Activated CD8-positive, alpha-beta memory T cell treated with anti-CD3 and anti-CD28 coated beads, Interleukin-2, amount 50 U/mL, for 4 hours (primary cell): Measurements from ENCODE around the gene SLC6A2.

Source experiments
- DNase-seq: peaks from one replicate; pipeline ENCODE4 v3.0.0-alpha.2; 2020

The SLC6A2 gene

DNA sequence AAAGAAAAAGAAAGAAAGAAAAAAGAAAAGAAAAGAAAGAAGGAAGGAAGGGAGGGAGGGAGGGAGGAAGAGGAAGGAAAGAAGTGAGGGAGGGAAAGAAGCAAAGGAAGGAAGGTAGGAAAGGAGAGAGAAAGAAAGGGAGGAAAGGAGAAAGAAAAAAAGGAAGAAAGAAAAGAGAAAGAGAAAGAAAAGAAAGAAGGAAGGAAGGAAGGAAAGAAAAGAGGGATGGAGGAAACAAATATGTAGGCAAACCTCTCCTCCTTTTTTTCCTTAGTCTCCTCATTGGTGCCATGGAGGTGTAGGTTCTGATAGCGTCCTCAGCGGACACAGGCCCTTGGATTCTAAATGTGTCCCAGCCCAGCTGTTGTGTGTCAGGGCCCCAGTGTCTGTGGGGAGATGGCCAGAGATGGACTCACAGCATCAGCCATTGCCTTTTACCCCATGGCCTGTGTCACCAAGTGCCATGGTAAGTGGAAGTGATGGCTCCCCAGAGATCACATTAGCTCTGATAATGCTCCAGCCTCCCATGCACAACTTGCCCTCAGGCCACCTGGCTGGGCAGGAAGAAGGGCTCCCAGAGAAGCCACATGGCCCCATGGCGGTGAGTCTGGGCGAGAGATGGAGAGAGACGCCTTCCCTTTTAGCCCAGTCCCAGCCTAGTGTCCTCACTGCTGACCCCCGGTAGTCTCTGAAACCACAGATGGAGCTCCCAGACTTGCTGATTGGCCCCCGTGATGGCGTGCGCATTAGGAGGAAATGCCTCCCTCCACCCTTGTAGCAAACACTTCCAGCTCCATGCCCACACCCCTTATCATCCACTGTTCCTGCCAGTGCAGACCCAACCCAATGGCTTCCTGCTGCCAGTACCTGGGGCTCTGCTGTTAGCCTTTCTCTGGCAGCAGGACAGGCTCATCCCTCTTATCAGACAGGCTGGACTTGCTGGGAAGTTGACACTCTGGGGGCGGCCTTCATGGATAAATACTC, 3.7 kb upstream of the SLC6A2 start:
- no peak for DNase-seq

DNA sequence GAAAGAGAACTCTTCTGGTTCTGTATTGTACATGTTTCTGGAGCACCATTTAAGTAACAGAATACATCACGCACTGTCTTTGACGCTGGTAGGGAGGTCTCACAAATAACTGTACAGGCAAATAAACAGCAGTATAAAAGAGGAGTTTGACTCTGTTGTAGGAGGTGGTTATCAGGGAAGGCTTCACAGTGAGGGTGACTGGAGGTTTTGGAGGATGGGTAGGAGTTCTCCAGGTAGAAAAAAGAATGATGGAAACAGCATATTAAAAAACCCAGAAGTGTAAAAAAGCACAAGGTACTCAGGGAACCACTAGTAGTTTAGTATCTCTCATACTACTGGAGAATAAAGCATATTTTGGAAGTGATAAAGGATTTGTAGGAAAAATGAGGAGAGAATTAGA, 2.7 kb upstream of the SLC6A2 start:
- DNase-seq, result no peak

DNA sequence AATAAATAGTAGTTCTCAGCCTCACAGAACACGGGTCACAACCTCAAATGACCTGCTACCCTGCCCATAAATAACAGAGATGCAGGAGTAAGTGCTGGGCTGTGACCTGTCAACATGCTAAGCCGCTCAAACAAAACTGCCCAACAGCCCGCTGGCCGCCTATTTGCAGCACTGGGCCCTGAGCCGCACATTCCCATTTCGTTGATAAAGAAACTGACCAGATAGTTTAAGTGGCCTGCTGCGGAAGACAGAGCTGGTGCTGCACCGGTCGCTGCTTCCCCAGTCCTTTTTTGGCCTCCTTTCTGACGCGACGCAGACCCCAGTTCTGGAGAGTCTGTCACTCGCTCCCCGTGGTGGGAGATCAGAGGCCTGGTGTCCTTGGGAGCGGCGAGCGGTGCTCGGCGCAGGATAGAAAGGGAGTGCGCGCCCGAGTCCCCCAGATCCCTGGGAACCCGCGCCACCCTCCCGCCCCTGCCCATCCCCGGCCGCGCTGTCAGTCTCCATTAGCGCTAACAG, 349 bp upstream of the SLC6A2 start:
- DNase-seq, result no peak

DNA sequence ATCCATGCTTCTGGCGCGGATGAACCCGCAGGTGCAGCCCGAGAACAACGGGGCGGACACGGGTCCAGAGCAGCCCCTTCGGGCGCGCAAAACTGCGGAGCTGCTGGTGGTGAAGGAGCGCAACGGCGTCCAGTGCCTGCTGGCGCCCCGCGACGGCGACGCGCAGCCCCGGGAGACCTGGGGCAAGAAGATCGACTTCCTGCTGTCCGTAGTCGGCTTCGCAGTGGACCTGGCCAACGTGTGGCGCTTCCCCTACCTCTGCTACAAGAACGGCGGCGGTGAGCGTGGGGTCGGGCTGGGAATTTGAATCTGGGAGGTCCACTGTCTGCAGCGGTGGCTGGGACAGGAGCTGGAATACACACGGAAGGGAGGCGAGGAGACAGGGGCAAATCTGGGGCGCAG, 904 bp downstream of the SLC6A2 start:
- DNase-seq, result no peak

DNA sequence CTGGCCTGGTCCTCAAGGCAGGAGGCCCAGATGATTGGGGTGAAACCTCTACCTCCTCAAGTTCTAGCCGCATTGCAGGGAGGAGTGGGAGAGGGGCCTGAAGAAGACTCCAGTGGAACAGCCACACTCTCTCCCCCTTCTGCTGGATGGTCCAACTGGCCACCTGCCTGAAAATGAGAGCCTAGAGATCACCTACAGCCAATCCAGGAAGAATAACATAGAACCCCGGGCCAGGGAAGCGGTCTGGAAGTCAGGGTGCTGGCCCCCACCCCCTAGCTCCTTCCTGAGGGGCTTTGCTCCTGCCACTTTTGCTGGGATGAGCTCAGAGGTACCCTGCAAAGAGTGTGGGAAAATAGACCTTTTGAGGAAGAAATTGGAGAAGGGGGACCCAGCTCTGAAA, 1.8 kb downstream of the SLC6A2 start:
- DNase-seq, result no peak

DNA sequence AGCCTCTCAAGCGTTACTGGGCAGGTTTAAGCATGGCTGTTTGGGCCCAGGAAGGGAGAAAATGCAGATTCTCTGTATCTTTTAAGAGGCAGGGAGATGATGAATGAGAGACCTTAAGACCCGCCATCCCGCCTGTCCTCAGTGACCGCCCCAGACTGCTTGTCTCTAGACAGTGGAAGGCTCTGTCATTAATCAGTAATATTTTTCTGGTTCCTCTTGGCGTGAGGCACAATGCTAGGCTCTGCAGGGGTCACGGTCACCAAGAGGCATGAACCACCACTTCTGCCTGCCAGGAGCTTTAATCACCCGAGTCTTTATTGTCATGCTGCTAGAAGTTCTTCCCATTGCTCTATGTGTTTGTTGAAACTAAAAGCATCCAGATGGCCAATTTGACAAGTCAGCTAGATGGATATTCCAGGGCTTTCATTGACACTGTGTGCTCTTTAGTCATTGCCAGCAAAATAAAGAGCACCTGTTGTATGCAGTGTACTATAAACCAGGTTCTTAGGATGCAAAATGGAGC, 3.2 kb downstream of the SLC6A2 start:
- DNase-seq, result no peak

DNA sequence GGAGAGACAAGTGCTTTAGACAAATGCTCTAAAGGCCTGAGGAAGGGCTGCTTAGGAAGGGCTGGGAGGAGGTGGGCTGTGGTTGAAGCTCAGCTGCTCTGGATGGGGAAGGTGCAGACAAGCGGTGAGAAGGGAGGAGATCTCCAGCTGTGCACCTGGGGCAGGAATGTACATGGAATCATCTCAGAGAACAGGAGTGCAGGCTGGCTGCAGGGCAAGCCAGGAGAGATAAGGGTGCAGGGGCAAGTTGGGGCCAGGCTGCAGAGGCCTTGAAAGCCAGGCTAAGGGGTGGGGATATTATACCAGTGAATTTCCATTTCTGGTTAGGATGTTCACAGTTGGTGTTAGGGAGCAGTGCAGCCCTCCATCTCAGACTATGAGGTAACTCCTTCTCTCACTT, 4.2 kb downstream of the SLC6A2 start:
- DNase-seq, result no peak

DNA sequence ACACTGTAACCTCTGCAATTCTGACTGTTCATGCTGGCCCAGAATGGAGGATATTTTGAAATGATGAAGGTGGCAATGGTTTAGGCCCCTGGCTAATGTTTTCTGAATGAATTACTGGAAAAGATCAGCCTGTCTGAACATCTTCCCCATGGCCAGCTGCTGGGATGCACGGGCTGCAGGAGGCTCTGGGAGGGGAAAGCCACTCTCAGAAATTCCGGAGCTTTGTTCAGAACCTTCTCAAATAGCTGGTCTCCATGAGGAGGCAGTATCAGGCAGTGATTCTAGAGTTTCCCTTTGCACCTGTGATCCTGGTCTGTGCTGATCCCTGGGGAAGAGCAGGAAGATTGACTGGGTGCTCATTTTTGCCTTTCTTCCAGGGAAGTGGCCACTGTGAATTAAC, 5.0 kb downstream of the SLC6A2 start:
- no peak for DNase-seq

DNA sequence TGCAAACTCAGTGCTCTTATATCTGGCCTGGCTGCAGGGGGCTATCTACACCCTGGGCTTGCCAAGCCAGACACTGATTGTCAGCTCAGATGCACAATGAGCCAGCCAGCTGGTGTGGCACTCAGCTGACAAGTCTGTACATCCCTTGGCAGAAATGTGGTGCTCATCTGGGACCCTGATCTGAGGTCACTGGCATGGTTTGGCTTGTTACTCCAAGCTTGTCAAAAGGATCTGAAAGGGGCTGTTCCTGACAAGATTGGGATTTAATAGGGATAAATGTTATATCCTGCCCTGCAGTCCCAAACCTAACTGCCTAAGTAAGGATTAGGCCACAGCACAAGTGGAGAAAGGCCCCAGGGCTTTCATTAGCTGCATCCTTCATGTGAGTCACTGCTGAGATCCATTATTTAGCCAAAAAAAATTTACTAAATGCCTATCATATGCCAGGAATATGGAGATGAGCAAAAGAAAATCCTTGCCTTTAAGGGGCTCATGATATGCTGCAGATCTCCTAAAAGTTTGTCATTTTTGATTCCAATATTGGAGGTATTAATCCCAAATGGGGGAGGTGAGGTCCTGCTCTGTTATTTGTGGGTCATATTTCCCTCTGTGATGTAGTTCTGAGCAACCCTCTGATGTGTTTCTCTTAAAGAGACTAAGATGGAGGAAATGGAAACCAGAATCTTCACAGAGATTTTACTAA, 6.3 kb downstream of the SLC6A2 start:
- DNase-seq, result no peak

DNA sequence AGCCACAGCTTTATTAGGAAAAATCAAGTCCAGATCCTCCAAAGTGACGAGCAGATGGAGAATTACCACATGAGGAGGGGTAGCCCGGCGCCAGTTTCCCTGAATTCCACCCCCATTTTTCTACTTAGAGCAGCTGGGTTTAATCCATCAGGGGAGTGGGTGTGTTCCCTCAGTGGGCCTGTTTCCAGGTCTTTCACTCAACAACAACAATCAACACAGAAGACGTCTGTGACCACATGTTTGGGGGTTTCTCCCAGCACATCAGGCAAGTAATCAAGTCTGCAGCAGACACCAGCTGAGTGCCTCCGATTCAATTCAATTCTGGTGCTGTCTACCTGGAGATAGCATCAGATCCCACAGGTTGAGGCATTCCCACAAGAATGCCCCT, 6.8 kb downstream of the SLC6A2 start:
- no peak for DNase-seq

DNA sequence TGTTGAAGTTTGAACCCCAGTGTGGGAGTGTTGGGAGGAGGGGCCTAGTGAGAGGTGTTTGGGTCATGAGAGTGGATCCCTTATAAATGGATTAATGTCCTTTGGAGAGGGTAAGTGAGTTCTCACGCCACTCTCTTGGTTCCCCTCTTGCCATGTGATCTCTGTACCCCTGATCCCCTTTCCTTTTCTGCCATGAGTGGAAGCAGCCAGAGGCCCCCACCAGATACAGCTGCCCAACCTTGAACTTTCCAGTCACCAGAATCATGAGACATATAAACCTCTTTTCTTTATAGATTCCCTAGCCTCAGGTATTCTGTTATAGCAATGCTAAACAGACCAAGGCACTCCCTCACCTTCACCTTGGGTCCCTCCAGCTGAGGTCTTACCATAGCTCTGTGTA, 7.4 kb downstream of the SLC6A2 start:
- no peak for DNase-seq

DNA sequence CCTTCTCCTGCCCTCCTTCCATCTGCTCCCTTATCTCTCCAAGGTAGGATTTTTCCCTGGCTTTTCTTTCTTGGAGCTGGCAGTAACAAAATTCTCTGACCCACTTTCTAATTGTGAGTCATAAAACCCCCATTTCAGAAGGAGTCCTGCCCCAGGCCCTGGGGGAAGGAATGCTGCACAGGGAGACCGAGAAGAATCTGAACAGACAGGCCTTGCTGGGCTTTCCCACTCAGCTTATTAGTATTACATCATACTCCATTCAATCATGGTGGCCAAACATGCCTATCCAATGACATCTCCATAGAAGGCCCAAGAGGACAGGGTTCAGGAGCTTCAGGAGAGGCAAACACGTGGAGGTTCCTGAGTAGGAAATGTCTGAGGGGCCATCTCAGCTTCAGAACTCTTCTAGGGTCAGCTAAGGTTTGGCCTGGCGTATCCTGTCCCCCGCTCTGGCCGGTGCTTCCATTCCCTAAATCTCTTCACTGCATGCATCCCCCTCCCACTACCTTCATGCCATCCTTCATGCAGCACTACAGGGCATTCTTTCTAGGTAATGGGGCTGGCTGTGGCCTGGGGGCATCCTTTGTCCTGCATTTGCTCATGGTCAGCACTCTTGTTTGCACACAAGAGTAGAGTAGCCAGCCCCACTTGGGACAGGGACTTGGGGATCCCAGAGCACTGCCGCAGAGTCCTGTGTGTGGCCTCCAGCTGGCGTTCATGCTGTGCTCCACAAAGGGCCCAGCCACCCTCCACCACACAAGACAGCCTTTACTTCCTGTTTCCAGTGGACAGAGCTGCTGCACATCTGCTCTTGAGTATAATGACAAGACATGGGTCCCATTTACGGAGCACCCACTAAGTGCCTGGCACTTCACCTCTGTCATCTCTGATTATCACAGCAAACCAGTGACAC, 8.2 kb downstream of the SLC6A2 start:
- DNase-seq, result no peak

DNA sequence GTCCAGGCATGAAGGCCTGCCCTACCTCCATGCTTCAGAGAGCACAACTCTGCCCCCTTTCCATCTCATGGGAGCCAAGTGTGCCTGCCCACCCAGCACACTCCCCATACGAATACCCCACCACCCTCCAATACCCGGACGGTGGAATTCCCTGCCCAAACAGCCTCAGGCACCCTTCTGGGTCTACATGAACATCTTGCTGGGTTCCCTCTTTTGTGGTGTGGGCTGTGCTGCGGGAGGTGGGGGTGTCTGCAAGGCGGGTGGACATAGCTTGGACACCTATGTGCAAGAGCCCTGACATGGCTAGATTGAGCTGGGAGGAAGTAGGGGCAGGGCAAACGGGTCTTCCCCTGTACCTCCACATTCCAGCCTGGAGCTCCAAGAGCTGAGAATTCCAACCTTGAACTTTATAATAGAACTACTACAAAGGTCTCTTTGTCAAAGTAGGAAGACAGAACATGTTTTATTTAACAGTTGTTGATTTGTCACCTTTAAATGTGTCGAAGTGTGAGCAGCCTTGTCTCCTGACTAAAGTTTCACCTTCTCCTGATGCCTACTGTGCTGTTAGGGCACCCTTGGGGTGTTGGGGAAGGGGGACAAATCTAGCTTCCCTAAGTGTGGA, 9.1 kb downstream of the SLC6A2 start:
- DNase-seq, result no peak

DNA sequence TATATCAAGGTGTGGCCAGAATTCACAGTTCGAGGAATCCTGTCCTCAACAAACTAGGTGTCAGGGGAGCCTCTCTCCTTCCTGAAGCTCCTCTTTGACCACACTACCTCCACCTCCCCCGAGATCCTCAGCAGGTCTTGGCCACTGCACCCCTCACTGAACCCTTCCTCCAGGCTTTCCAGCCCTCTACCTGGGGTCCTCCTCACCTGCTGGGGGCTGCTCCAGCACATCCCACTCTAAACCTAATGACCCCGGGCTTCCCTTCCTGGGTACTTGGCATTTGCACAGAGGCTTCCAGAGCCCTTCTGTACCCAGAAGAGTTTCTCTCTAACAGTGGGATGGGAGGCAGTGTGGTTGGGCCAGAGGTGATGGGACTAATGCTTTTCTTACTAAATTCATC, 9.7 kb downstream of the SLC6A2 start:
- no peak for DNase-seq

DNA sequence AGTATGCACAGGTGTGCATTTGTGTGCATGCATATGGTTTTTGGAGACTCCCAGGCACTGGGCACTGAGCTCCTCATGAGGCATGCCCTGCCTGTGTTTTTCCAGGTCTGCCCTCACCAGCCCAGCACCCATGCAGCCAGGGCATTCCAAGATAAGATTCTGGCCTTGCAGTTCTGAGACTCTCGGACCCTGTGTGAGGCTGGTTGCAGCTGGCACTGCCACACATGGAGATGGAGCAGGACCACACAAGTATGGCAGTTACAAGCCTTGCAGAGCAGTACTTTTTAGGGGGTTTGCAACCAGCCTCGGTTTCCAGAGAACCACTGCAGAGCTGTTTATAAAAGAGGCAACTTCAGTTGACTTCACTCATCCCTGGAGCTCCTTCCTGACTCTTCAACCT, 10.2 kb downstream of the SLC6A2 start:
- DNase-seq, result no peak

DNA sequence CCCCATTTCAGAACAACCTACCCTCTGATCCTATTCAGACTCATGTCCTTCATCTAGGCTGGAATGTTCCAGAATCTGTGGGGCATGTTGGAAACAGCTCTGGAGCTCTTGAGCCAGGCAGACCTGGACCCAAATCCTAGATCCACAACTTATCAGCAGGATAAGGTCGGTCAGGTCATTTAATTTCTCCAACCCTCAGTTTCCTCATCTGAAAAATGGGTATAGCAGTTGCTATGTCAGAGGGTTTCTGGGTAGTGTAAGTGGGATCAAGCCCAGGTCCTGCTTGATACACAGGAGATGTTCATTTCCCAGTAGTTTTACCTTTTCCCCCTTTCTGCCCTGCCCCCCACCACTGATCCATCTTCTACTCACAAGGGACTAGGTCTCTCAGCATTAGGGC, 12.0 kb downstream of the SLC6A2 start:
- no peak for DNase-seq

DNA sequence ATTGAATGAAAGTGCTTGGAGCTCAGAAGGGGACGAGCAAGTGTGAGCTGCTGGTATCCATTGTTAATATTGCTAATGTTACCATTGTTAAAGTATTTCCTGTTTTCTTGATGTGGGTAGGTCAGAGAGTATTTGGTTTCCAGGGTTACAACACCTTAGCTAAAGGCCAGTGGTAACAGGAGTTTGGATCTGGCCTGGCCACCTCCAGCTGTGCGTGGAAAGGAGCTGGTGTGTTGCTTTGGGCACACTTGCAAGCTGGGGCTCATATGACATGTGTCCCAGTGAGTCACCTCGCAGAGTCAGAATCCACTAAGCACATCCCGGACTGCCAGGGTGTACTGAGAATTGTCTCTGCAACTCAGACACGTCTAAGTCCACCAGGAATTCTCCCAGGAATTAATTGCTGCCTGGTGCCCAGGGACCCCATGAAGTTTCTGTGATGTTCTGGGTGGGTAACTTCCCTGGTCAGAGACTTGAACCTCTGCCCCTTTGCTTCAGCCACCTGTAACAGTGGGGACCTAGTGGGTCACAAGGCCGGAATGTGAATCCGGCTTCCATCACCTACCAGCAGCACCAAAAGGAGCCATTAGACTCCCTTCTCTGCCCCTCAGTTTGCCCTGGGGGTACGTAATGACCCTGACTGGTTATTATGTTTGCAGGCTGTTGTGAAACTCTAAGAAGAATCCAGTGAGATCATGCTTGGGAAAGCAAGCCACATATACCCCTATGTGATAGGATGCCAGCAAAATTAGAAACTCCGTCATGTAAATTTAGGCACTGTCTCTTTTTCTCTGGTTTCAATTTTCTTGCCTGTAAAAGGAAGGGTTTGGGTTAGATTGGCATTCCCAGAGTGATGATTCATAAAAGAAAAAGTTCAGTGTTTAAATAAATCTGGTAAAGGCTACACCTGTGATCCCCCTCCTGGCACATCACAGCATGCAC, 12.8 kb downstream of the SLC6A2 start:
- no peak for DNase-seq

DNA sequence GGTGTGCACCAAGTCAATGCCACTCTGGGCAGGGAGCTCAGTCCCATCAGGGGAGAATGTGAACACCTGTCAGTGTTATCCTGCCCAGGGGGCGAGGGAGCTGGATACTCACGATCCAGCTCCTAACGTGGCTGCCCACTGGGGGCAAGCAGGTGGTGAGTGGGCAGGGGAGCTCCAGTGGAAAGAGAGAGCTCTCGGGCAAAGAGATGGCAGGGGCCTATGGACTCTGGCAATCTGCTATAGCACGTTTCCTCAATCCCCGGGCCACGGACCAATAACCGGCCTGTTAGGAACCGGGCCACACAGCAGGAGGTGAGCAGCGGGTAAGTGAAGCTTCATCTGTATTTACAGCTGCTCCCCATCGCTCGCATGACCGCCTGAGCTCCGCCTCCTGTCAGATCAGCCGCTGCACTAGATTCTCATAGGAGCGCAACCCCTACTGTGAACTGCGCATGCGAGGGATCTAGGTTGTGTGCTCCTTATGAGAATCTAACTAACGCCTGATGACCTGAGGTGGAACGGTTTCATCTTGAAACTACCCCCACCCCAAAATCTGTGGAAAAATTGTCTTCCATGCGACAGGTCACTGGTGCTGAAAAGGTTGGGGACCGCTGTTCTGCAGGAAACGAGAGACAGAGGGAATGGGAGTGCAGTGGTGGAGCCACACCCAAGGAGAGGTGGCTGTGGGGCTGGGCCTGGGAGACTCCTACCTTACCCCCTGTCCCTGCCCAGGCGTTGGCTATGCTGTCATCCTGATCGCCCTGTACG, 15.6 kb downstream of the SLC6A2 start:
- no peak for DNase-seq

DNA sequence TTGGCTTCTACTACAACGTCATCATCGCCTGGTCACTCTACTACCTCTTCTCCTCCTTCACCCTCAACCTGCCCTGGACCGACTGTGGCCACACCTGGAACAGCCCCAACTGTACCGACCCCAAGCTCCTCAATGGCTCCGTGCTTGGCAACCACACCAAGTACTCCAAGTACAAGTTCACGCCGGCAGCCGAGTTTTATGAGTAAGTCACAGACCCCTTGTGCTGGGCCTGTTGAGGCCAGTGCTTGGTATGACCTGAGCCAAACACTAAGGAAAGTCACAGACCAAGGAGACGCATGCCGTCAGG, 16.1 kb downstream of the SLC6A2 start:
- no peak for DNase-seq

DNA sequence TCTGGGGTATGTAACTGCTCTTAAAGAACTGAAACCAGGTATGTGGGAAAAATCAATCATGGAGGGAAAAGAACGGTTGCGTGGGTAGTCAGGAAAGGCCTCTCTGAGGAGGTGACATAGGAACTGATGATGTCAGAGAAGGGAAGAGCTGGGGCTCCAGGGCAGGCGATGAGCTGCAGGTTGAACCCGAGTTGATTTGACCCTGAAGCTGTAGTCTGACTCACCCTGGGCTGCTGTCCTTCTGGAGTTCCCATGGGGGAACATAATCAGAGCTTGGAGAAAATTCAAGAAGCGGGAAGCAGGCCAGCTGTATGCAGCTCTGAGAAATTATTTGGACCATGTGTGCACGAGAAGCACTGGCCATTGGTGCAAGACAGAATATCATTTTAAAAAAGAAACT, 16.7 kb downstream of the SLC6A2 start:
- DNase-seq, result no peak
